HG03457 (cell line): ENCODE measurements around the gene LRP2BP.

Source experiments
- ATAC-seq: cut with Tn5 transposase; IDR thresholded peaks from one replicate; pipeline ENCODE4 v1.9.1; 2021; ENCODE audit warnings: moderate number of reproducible peaks; ENCODE audit not compliant: unreplicated experiment

LRP2BP gene

GRCh38 chr4:185395238-185395955, at the start of gene LRP2BP:
TSS of gene LRP2BP (minus strand) at chr4:185395924. CDS start at chr4:185378186, 17,738 bp downstream.
- ATAC-seq = no peak

- ATAC-seq = no peak
These were observed 49.5 kb upstream of the LRP2BP start for GRCh38 chr4:185445209-185445608.

DNA sequence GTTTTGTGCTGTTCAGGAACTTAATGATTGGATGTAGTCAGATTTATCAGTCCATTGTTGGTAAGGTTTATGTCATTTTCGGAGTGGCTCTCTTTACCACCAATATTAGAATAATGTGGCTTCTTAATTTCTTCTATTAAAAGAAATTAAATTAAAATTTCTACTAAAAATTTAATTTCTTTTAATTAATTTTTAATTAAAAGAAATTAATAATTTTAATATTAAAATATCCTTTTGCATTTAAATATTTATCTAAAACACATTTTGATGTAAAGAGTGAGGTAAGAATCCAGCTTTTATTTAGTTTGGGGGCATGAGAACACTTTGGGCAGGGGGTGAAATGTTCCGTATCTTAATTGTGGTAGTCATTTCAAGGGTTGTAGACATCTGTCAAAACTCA, 45.8 kb upstream of the LRP2BP start:
- ATAC-seq = no peak

- ATAC-seq = no peak
These were observed 42.1 kb upstream of the LRP2BP start for GRCh38 chr4:185437809-185438208.

DNA sequence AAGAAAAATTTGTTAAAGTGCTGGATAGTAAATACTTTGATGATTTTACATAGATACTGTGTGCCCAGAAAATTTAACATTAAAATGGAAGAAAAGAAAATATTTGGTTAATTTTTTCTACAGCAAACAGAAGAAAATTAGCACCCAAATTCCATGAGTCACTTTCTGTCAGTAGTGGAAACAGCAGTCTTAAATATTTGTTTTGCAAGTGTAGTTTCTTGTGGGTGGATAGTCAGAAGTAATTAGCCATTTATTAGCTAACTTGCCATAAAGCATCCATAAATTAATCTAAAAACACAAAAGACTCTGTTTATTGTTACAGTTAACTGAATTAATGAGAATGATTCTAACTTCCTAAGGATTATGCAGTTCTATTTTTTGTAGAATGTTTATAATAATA, 39.7 kb upstream of the LRP2BP start:
- no peak for ATAC-seq

DNA sequence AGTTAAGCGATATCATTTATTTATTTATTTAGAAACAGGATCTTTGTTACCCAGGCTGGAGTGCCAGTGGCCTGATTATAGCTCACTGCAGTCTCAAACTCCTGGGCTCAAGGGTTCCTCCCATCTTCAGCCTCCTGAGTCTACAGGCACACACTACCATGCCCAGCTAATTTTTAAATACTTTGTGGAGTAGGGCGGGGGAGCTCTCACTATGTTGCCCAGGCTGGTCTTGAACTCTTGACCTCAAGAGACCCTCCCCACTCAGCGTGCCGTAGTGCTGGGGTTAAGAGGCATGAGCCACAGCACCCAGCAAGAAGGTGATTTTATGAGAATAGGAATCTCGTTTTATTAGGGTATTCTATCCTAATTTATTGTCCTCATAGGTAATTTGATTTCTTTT, 33.9 kb upstream of the LRP2BP start:
- no peak for ATAC-seq

GRCh38 chr4:185426960-185427688, 31.4 kb upstream of the LRP2BP start:
- ATAC-seq = no peak

GRCh38 chr4:185425647-185426352, 30.1 kb upstream of the LRP2BP start, which contains the start of gene UFSP2:
TSS of gene UFSP2 (minus strand) at chr4:185425964. CDS start at chr4:185425868, 96 bp downstream.
- ATAC-seq = peak; percentile 94

DNA sequence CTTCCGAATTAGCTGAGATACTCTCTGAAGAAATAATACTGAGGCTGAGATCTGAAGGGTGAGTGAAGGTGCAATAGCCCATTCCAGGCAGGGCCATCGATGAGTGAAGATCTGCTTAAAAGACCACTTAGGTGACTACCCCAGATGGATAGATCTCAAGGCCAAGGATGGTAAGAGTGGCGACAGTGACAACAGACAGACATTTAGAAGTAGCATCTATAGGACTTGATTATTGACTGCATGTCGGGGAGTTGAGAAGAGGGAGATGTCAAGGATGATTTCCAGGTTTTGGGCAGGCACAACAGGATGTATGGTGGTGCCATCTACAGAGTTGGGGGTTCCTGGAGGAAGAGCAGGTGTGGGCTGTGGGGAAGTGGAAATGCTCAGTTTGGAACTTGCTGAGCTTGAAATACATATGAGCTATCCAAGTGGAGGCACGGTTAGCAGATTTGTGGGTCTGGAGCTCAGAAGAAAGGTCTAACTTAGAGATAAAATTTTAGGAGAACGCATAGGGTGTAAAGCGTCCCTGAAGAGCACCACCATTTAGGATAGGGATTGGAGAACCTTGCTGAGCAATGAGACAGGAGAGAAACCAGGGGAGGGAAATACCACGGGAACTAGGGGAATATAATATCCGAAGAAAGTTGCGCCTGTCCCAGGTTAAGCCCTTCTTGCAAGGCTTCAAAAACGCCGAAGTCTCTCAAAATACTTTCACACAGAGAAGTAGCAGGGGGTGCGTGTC, 29.4 kb upstream of the LRP2BP start:
- peak; percentile 0 for ATAC-seq

GRCh38 chr4:185421366-185422124, 25.8 kb upstream of the LRP2BP start:
- no peak for ATAC-seq

GRCh38 chr4:185416955-185417354, 21.2 kb upstream of the LRP2BP start:
- ATAC-seq = no peak

DNA sequence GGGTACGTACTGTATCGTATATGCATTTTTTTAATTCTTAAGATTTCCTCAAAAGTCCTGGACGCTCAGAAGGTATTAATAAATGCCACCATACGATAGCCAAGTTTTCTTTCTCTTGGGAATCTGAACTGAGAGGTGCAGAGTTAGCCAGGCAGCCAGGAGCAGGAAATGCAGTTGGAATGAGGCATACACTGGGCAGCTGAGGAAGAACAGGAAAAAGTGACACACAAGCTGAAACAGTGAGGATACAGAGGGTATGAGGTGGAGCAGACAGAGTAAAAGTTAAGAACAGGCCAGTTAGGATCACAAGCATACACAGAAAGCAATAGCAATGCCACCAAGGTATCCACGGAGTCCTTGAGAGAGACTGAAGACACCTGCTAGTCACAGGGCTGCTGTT, 16.7 kb upstream of the LRP2BP start:
- no peak for ATAC-seq

DNA sequence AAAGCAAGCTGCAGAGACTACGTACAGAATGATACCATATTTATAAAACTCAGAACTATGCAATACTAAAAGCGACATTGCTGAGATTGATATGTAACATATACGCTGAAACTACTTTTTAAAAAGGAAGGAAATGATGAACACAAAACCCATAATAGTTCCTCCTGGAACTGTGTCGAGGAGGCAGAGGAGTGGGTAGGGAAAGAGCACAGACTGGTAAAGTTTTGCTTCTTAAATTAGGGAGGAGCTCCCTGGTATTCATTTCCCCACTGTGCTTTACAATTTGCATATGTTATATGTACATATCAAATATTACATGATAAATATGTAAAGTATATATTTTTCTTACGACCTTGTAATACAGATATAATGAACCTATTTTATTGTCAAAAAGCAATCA, 16.1 kb upstream of the LRP2BP start:
- ATAC-seq = no peak

- no peak for ATAC-seq
These were observed 12.7 kb upstream of the LRP2BP start for GRCh38 chr4:185408432-185408831.

DNA sequence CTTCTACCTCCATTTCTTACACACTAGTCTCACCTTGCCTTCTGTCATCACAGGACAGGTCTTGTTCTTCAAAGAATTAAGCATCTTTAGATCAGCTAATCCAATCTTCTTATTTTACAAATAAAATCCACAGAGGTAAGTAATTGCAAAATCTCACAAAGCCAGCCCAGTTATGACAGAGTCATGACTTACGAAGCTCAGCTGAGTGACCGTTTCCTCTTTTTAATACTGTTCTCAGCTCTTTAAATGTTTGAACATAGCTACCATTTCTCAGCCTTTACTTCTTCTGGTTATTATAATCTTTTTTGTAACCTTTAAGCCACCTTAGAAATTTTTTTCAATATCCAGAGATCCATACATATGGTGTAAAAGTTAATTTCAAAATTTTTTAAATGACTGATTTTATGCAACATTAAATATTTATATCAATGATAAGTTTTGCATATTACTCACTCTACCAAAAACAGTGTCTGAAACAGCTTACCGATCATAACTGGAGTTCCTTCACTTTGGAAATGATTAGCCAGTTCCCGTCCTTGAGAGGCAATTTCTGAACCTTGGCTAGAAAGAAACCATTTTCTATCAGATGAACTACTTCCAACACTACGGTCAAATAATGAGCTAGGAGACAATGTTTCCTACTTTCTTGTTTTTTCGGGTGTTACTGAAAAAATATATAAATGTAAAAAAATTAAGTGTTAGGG, 9.7 kb upstream of the LRP2BP start:
- peak; percentile 49 for ATAC-seq

DNA sequence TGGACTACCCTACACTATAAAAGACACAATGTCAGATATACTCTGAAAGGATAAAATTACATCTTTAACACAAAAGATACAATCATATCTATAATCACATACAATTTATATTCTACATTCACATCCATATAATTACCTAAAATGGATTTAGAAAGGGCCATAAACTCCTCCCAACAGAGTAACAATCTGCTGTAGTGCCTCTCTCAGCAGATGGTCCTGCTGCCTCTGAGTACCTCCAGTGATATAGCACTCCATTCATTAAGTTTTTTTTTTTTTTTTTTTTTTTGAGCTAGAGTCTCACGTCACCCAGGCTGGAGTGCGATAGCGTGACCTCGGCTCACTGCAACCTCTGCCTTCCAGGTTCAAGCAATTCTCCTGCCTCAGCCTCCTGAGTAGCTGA, 8.3 kb upstream of the LRP2BP start:
- no peak for ATAC-seq

GRCh38 chr4:185399466-185399865, 3.7 kb upstream of the LRP2BP start:
- ATAC-seq = no peak

GRCh38 chr4:185398618-185399017, 2.9 kb upstream of the LRP2BP start:
- ATAC-seq = no peak

DNA sequence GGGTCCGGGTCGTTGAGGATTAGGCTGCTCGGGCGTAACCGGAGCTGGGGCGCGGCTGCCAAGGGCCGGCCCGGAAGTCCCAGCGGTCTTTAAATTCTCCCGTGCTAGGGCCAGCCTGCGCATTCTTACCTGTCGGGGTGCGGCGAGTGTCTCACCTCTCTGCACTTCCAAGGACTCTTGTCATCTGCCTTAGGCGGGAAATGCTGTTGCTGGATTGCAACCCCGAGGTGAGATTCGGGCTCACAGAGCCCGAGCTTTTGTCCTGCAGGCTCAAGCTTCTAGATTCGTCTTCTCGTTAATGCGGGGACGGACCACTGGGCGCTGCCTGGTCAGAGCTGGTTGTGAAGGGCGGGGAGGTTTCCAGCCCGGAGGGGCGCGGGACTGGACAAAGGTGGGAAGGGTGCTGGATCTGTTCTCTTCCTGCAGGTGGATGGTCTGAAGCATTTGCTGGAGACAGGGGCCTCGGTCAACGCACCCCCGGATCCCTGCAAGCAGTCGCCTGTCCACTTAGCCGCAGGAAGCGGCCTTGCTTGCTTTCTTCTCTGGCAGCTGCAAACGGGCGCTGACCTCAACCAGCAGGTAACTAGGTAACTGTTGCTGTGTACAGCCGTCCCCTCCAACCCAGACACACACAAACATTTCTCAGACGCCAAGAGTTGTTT, 1.1 kb upstream of the LRP2BP start, which contains the start of gene ANKRD37:
ANKRD37 (plus strand) TSS at position 118 of the 662 bp plus-strand sequence; CDS start at position 201, 83 bp downstream.
- ATAC-seq = no peak
